Measurements from ENCODE around the gene AQP6.

DNA sequence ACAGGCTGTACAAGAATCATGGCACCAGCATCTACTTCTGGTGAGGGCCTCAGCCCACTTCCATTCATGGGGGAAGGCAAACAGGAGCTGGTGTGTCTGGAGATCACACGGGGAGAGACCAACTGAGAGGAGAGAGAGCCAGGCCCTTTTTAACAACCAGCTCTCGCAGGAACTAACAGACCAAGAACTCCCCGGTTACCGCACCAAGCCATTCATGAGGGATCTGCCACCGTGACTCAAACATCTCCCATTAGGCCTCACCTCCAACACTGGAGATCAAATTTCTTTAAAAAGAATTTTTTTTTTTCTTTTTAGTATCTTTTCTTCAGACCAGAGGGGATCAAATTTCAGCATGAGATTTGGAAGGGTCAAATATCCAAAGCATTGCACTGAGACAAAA is 39.0 kb upstream of the AQP6 start:
- TF ChIP-seq ZNF274 (IDR thresholded peaks at IDR 0.05; ENCODE audit: low read depth, low read length) (no peak), SUZ12 (IDR thresholded peaks at IDR 0.05; ENCODE audit: extremely low read depth, insufficient read depth, insufficient read length) (no peak), YY1 (IDR thresholded peaks at IDR 0.05; ENCODE audit: insufficient read depth, insufficient read length) (no peak)
